RWPE1 (cell line): ENCODE measurements around the gene DISC1.
"Not testable (repeated sequence)": the region's sequence is repeated elsewhere in the genome, so short reads cannot be mapped to it uniquely, and the experiment has no call there.

Experiments
- CTCF ChIA-PET: fragments of 350-600 bp; sonication (Branson Sonifier 250); formaldehyde crosslinking; extraction: SDS; loops from one replicate; lab custom pipeline; 2021; lab: Yijun Ruan, JAX
- POLR2A ChIA-PET: fragments of 400-600 bp; formaldehyde crosslinking; extraction: SDS; loops from one replicate; lab custom pipeline; 2020; ENCODE audit warnings: antibody characterized with exemption; ENCODE audit not compliant: low non-redundant PET; lab: Yijun Ruan, JAX
- DNase-seq: peaks from one replicate; pipeline ENCODE4 v3.0.0; 2012; ENCODE audit warnings: low spot score
- H3K27ac ChIP-seq: fragments of 450-650 bp; 2 replicates; pipeline ENCODE4 v1.5.1; 2017
- TF ChIP-seq, protein P1 (sequence below): fragments of 450-650 bp; conservative IDR thresholded peaks from 2 replicates; pipeline ENCODE4 v1.5.1; 2017; ENCODE audit warnings: low read depth, mild to moderate bottlenecking

DISC1 gene

DNA sequence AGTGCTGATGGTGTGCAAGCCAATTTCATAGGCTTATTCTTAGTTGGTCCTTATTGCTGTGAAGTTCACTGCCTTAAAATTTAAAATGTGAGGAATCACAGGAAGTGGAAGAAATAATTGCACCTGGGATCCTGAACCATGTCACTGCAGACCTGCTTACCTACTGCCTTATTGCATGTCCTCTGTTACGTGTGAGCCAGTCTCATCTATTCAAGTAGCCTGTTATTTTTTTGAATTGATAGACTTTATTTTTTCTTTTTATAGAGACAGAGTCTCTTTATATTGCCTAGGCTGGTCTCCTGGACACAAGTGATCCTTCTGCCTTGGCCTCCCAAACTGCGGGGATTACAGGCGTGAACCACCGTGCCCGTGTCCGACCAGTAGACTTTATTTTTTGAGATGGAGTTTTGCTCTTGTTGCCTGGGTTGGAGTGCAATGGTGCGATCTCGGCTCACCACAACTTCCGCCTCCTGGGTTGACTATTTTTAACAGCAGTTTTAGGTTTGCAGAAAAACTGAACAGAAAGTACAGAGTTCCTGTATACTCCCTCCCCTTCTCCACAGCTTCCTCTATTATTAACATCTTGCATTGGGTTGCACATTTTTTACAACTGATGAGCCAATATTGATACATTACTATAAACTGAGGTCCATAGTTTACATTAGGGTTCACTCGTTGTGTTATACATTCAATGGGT, 14.0 kb upstream of the DISC1 start:
- no peak for DNase-seq
- TF ChIP-seq, protein P1, sequence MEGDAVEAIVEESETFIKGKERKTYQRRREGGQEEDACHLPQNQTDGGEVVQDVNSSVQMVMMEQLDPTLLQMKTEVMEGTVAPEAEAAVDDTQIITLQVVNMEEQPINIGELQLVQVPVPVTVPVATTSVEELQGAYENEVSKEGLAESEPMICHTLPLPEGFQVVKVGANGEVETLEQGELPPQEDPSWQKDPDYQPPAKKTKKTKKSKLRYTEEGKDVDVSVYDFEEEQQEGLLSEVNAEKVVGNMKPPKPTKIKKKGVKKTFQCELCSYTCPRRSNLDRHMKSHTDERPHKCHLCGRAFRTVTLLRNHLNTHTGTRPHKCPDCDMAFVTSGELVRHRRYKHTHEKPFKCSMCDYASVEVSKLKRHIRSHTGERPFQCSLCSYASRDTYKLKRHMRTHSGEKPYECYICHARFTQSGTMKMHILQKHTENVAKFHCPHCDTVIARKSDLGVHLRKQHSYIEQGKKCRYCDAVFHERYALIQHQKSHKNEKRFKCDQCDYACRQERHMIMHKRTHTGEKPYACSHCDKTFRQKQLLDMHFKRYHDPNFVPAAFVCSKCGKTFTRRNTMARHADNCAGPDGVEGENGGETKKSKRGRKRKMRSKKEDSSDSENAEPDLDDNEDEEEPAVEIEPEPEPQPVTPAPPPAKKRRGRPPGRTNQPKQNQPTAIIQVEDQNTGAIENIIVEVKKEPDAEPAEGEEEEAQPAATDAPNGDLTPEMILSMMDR = no peak
- ChIA-PET POLR2A (no interaction called here), CTCF (no interaction called here)
- no peak overlapping the region for H3K27ac ChIP-seq

DNA sequence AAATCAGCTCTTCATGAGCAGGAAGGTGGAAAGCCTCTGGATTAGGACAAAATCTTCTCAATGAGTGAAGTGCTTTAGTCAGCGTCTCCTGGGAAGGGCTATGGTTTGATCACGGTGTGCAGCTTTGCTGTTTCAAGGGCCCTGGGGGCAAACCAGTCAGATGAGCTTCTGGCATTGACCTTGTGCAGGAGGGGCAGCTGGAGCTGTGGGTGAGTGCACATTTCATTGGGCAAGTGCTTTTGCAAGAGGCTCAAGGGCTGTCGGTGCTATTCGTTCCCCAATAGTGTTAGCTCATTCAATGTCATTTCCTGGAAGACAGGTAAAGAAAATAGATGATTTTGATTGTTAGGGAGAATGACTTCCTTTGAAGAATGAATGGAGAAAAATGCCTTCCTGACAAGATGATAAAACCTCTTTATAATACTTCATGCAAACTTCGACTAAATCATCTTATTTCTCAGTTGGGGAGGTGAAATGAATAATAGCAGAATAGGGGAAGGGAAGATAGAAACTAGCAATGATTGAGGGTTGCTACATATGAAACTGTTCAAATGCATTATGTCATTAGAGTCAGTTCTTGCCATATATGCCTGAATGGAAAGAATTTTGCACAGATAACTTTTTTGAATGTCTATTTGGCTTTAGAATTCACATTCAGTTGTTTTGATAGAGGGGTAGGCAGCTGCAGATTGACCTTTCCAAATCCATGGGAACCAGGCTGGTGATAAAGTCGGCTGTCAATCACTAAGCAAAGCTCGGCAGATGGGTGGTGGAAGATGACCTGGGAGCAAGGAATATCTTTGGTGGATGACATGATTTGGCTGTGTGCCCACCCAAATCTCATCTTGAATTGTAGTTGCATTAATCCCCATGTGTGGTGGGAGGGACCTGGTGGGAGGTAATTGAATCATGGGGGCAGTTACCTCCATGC, 12.9 kb upstream of the DISC1 start:
- POLR2A ChIA-PET = no interaction called here
- TF ChIP-seq, protein P1 = no peak
- CTCF ChIA-PET = no interaction called here
- H3K27ac ChIP-seq = no peak overlapping the region
- DNase-seq = no peak

DNA sequence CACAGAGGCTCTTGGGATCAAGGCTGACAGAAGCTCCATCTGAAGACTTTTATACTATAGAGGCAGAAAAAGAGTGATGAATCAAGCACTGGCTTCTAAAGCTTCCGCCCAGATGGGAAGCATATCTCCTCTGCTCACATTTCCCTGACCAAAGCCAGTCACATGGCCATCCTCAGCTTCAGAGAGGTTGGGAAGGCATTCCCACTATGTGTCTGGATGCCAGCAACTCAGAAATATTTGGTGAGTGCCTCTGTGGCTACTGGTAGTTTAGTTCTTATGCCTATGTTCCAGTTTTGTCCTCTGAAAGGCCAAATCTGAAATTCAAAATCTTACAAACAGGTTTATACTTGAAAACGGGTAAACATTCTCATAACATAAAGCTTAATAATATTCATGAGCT, 9.9 kb upstream of the DISC1 start:
- DNase-seq = no peak
- ChIA-PET CTCF (interaction anchor here (0.6 kb wide), 1 partner anchor 84 kb away, joined by 3 read pairs; no protein-coding TSS in a partner anchor), POLR2A (no interaction called here)
- no peak overlapping the region for H3K27ac ChIP-seq
- TF ChIP-seq, protein P1 = no peak

DNA sequence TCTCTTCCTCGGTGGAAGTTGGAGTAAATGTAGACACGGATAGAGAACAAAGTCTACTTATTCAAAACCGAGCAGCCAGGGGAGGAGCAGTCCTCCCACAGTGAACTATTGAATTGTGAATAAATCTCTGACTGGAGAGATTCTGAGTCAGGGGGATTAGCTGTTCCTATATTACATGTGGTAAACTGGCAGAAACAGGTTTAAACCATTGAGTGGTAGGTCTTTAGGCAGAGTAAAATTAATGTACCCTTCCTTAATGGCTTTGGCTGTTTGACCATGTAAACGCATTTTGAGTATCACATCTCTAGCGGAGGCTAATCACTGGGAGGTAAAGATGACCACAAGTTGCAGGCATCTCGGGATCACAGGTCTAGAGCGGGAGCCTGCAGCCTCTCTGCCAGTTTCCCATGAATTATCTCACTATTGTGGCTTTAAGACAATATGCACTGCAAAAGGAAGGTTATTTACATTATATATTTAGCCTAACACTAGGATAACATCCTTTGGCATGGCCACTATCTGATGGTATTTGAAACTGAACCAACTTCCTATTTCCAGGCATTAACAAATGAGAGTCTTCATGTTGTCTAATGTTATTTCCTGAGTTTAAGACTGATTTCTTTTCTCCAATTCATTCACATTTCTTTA, 7.9 kb upstream of the DISC1 start:
- H3K27ac ChIP-seq = no peak overlapping the region
- TF ChIP-seq, protein P1 = no peak
- ChIA-PET CTCF (no interaction called here), POLR2A (no interaction called here)
- no peak for DNase-seq

DNA sequence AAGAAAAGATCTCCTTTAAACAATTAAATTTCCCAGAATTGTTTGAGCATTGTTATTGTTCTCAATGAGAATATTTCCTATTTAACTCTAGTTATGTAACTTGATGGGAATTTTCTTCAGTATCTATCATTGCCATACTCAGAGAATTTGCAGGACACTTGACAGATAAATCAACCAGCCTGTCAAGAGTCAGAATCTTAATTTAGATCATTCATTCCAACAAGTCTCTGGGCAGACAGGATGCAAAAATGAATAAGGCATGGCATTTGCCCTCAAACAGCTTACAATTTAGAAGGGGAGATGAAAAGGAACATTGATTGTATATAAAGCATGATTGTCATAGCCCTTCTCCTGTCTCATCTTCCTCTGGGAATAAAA, 7.3 kb upstream of the DISC1 start:
- TF ChIP-seq, protein P1 = no peak
- ChIA-PET CTCF (no interaction called here), POLR2A (no interaction called here)
- no peak overlapping the region for H3K27ac ChIP-seq
- DNase-seq = no peak

DNA sequence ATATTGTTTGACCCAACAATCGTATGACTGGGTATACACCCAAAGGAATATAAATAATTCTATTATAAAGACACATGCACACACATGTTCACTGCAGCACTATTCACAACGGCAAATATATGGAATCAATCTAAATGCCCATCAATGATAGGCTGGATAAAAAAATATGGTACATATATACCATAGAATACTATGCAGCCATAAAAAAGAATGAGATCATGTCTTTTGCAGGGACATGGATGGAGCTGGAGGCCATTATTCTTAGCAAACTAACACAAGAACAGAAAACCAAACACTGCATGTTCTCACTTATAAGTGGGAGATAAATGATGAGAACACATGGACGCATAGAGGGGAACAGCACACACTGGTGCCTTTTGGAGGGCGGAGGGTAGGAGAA, 1.5 kb upstream of the DISC1 start:
- POLR2A ChIA-PET, CTCF ChIA-PET, DNase-seq, H3K27ac ChIP-seq: not testable (repeated sequence)
